Thoracic aorta (tissue), 2 donors: ENCODE data around the gene DARS1. TPM values are rescaled to one million over a fixed set of nuclear protein-coding genes. Genes with fewer than 3 reads are reported as not detected.

Experiments
- ATAC-seq: fragments of 150-250 bp; one replicate; pipeline ENCODE4 v1.8.0; 2017; ENCODE audit warnings: low read depth; ENCODE audit not compliant: insufficient number of reproducible peaks, low FRiP score
- DNase-seq: peaks from one replicate; pipeline ENCODE4 v3.0.0-alpha.2; 2020; ENCODE audit warnings: low spot score
- H3K27ac ChIP-seq, 2 donors: fragments of 200-600 bp; sonication (generic); 1 replicate in 1 of 2; 2 replicates in 1 of 2; pipeline ENCODE4 v1.5.1; 2016; ENCODE audit warnings: mild to moderate bottlenecking in 2 of 2, moderate library complexity in 2 of 2
- H3K27me3 ChIP-seq: fragments of 200-600 bp; sonication (generic); replicated peaks from 2 replicates; pipeline ENCODE4 v1.6.0; 2016; ENCODE audit warnings: mild to moderate bottlenecking; ENCODE audit not compliant: insufficient read depth
- H3K36me3 ChIP-seq: fragments of 200-600 bp; sonication (generic); one replicate; pipeline ENCODE4 v1.5.1; 2016
- H3K4me1 ChIP-seq, 2 donors: fragments of 200-600 bp; sonication (generic); 1 replicate in 1 of 2; 2 replicates in 1 of 2; pipeline versions ENCODE4 v1.5.1 to v1.6.0; 2016; ENCODE audit warnings: low read depth in 2 of 2, mild to moderate bottlenecking in 1 of 2; ENCODE audit not compliant: control insufficient read depth in 1 of 2
- H3K4me3 ChIP-seq: fragments of 200-600 bp; sonication (generic); 2 replicates; pipeline ENCODE4 v1.5.1; 2016; ENCODE audit warnings: mild to moderate bottlenecking
- H3K9me3 ChIP-seq: fragments of 200-600 bp; sonication (generic); 2 replicates; pipeline ENCODE4 v1.5.1; 2016
- total RNA-seq, 2 donors: library from RNA; depleted of rRNA; stranded (reverse); fragments of >200 nt; gene quantifications; one replicate each; pipeline versions ENCODE4 v1.1.0 to v1.2.3, GENCODE V29; 2016
- TF ChIP-seq, protein P1 (sequence below): fragments of 200-600 bp; sonication (generic); IDR thresholded peaks from one replicate; pipeline ENCODE4 v1.5.1; 2019; ENCODE audit warnings: antibody characterized with exemption

Gene DARS1
- total RNA-seq, 2 donors from 2014 or later, result 42.8 to 67.9 TPM

DNA sequence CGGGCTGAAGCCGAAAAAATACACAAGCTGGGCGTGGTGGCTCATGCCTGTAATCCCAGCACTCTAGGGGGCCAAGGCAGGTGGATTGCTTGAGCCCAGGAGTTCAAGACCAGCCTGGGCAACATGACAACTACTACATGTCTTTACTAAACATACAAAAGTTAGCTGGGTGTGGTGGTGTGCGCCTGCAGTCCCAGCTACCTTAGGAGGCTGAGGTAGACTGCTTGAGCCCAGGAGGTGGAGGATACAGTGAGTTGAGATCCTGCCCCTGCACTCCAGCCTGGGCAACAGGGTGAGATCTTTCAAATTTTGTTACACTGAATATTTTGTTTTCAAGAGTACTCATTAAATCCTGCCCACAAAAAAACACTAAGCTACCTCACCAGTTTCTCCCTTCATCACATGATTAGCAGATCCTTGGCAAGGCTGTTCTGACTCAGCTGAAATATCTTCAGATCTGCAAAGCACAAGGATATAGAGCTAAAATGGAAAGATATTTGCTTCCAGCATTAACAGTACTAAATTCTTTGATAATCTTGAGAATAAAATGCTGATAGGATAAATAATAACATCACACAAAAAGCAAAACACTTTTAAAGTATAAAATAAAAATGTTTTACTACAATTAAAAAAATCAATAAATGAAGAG lies 81.0 kb downstream of the DARS1 start:
- no peak overlapping the region for H3K27ac ChIP-seq
- DNase-seq, result no peak
- no peak for ATAC-seq
- H3K9me3 ChIP-seq, result no peaks in the 10 kb centered on the region
- TF ChIP-seq, protein P1, sequence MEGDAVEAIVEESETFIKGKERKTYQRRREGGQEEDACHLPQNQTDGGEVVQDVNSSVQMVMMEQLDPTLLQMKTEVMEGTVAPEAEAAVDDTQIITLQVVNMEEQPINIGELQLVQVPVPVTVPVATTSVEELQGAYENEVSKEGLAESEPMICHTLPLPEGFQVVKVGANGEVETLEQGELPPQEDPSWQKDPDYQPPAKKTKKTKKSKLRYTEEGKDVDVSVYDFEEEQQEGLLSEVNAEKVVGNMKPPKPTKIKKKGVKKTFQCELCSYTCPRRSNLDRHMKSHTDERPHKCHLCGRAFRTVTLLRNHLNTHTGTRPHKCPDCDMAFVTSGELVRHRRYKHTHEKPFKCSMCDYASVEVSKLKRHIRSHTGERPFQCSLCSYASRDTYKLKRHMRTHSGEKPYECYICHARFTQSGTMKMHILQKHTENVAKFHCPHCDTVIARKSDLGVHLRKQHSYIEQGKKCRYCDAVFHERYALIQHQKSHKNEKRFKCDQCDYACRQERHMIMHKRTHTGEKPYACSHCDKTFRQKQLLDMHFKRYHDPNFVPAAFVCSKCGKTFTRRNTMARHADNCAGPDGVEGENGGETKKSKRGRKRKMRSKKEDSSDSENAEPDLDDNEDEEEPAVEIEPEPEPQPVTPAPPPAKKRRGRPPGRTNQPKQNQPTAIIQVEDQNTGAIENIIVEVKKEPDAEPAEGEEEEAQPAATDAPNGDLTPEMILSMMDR, result no peak
- no peaks in the 10 kb centered on the region for H3K4me1 ChIP-seq
- H3K36me3 ChIP-seq, result peaks cover 3% of the 10 kb centered on the region
- no peaks in the 10 kb centered on the region for H3K27me3 ChIP-seq
- H3K4me3 ChIP-seq, result no peak overlapping the region

DNA sequence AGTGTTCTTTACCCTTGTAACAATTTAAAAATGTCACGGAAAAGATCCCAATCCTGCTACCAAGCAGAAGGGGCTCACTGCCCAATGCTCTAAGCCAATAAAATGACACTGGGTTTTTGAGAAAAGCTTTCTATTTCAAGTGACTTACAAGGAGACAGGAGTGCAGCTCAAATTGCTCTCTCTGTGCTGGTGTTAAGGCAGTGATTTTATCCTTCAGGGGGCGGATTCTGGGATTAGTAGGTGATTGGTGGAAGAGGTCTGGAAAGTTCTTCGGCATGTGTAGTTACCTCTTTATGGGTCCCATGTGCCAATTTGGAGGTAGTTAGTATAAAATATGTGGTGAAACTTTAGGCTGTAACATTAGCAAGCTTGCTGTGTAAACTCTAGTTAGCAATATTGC lies 81.8 kb downstream of the DARS1 start:
- TF ChIP-seq, protein P1, result no peak
- no peaks in the 10 kb centered on the region for H3K4me1 ChIP-seq
- ATAC-seq (no peak), DNase-seq (no peak)
- no peak overlapping the region for H3K27ac ChIP-seq
- H3K27me3 ChIP-seq, result no peaks in the 10 kb centered on the region
- H3K9me3 ChIP-seq, result no peaks in the 10 kb centered on the region
- H3K36me3 ChIP-seq, result peaks cover 3% of the 10 kb centered on the region
- no peak overlapping the region for H3K4me3 ChIP-seq

DNA sequence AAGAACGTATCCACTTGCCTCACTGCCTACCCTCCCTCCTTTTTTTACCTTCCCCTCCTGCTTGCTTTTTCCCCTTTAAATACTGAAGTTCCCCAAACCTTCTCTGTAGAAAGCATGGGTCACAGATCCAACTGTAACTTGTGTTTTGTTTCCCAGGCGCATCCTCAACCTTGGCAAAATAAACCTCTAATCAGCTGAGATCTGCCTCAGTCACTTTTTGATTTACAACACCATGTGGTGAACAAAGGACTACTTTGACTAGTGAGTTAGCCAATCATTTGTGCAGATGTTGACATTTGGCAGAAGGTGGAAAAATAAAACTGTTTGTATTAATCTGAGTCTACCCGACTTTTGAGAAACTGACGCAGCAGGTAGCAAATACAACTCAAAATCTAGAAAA lies 85.9 kb downstream of the DARS1 start:
- Histone ChIP-seq H3K9me3 (no peaks in the 10 kb centered on the region), H3K4me1 (no peaks in the 10 kb centered on the region), H3K27me3 (no peaks in the 10 kb centered on the region), H3K4me3 (no peak overlapping the region), H3K36me3 (no peaks in the 10 kb centered on the region), H3K27ac (no peak overlapping the region)
- TF ChIP-seq, protein P1, result no peak
- DNase-seq, result no peak
- no peak for ATAC-seq

DNA sequence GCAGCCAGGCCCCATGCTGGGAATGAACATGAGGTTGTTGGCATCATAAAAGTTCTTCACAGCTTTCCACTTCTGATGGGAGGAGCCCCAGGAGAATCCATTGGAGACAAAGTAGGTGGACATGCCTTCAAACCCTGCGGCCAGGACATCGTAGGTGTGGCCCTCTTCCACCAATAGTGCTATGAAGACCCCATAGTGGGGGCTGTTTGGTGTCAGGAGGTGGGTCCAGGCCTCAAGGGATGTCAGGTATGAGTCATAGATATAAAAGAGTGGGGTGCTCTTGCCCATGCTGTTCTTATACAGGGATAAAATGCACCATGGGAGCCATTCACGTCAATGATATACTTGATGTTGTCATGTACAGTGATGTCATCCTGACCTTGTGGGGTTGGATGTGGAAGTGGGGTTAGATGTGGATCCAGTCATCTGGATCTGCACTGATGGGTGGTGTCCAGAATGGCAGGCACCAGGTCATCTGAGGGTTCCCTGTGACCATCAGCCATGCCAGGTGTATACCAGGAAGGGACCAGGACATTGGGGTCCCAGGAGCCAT lies 87.1 kb downstream of the DARS1 start:
- Histone ChIP-seq H3K4me1 (no peaks in the 10 kb centered on the region), H3K4me3 (no peak overlapping the region), H3K9me3 (no peaks in the 10 kb centered on the region), H3K36me3 (no peaks in the 10 kb centered on the region), H3K27ac (no peak overlapping the region), H3K27me3 (no peaks in the 10 kb centered on the region)
- TF ChIP-seq, protein P1, result no peak
- ATAC-seq (no peak), DNase-seq (no peak)

DNA sequence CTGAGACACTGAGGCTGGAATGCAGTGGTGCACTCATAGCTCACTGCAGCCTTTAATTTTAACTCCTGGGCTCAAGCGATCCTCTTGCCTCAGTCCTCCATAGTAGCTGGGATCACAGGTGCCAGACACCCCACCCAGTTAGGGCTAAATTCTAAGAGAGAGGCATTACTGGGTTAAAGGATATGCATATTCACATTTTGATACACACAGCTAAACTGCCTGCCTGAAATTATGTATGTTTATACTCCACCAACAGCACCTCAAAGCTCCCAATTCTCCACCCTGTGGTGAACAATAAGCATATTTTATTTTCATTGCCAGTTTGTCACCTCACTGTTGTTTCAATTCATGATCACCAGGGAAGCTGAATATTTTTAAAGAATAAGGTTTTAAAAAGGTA lies 90.5 kb downstream of the DARS1 start:
- no peak overlapping the region for H3K27ac ChIP-seq
- no peaks in the 10 kb centered on the region for H3K4me1 ChIP-seq
- DNase-seq, result no peak
- no peak overlapping the region for H3K4me3 ChIP-seq
- TF ChIP-seq, protein P1, result no peak
- no peaks in the 10 kb centered on the region for H3K27me3 ChIP-seq
- no peak for ATAC-seq
- no peaks in the 10 kb centered on the region for H3K36me3 ChIP-seq
- H3K9me3 ChIP-seq, result no peaks in the 10 kb centered on the region
